Spleen (tissue), 11 donors: ENCODE data around the gene GALNT8. TPM values are rescaled to one million over a fixed set of nuclear protein-coding genes. Genes with fewer than 3 reads are reported as not detected.
"Not testable (repeated sequence)": the region's sequence is repeated elsewhere in the genome, so short reads cannot be mapped to it uniquely, and the experiment has no call there.

Source experiments
- DNase-seq: peaks from one replicate; pipeline ENCODE4 v3.0.0-alpha.2; 2020
- H3K27ac ChIP-seq, 8 donors: fragments of 200-600 bp; sonication (generic) in 7 of 8; 1 replicate in 4 of 8; 2 replicates in 4 of 8; pipeline versions ENCODE4 v1.5.0 to v1.8.0; 2016 to 2021; ENCODE audit warnings: inconsistent platforms in 4 of 8, mild to moderate bottlenecking in 4 of 8, moderate library complexity in 1 of 8
- H3K27me3 ChIP-seq, 7 donors: fragments of 200-600 bp; sonication (generic) in 6 of 7; replicated peaks in 1 of 7; 1 replicate in 4 of 7; 2 replicates in 3 of 7; pipeline versions ENCODE4 v1.5.0 to v1.8.0; 2016 to 2021; ENCODE audit warnings: inconsistent platforms in 3 of 7, mild to moderate bottlenecking in 1 of 7
- H3K36me3 ChIP-seq, 6 donors: fragments of 200-600 bp; sonication (generic) in 5 of 6; 1 replicate in 4 of 6; 2 replicates in 2 of 6; pipeline versions ENCODE4 v1.5.0 to v1.8.0; 2016 to 2021; ENCODE audit warnings: inconsistent platforms in 2 of 6
- H3K4me1 ChIP-seq, 6 donors: fragments of 200-600 bp; sonication (generic) in 5 of 6; 1 replicate in 3 of 6; 2 replicates in 3 of 6; pipeline versions ENCODE4 v1.5.0 to v1.8.0; 2016 to 2021; ENCODE audit warnings: inconsistent platforms in 3 of 6
- H3K4me3 ChIP-seq, 8 donors: fragments of 200-600 bp; sonication (generic) in 7 of 8; 1 replicate in 4 of 8; 2 replicates in 4 of 8; pipeline versions ENCODE4 v1.5.0 to v1.8.0; 2016 to 2021; ENCODE audit warnings: inconsistent platforms in 4 of 8, mild to moderate bottlenecking in 4 of 8, moderate library complexity in 2 of 8
- H3K9me3 ChIP-seq, 8 donors: fragments of 200-600 bp; sonication (generic) in 7 of 8; 1 replicate in 4 of 8; 2 replicates in 4 of 8; pipeline versions ENCODE4 v1.5.0 to v1.8.0; 2016 to 2021; ENCODE audit warnings: inconsistent platforms in 4 of 8
- POLR2A ChIP-seq, 3 donors: fragments of 450-650 bp; IDR thresholded peaks; one replicate each; pipeline ENCODE4 v1.5.1; 2017; ENCODE audit warnings: antibody characterized with exemption in 3 of 3, mild to moderate bottlenecking in 1 of 3
- POLR2AphosphoS5 ChIP-seq, 3 donors: sonication (generic); formaldehyde crosslinking; IDR thresholded peaks; one replicate each; pipeline ENCODE4 v1.5.1; 2017; ENCODE audit warnings: antibody characterized with exemption in 3 of 3
- WGBS, 5 donors: extraction: QIAGEN DNeasy Blood & Tissue Kit in 3 of 5; methylation state at CpG; one replicate each; pipeline versions ENCODE4 v1.1.5 to v1.1.7; 2013 to 2018; 5-methylcytosine and 5-hydroxymethylcytosine counted together
- intact Hi-C: fragments of 100-400 bp; cut with DNase I; formaldehyde crosslinking; loops from one replicate; pipeline ENCODE4 v1.15.0; 2023; ENCODE audit warnings: low total_unique reads
- polyA plus RNA-seq, 3 donors: library from polyadenylated mRNA; stranded (reverse); fragments of 200-250 nt; gene quantifications; one replicate each; pipeline ENCODE4 v1.2.1, GENCODE V29; 2013
- total RNA-seq, 7 donors: library from RNA; depleted of rRNA in 3 of 7; stranded (reverse); fragments of >200 nt in 3 of 7; fragmentation: NEBNext Ultra II Directional in 4 of 7; extraction: Animal tissue kit (Norgen Biotek cat#: 25700) in 4 of 7; gene quantifications; one replicate each; pipeline versions ENCODE4 v1.1.0 to v1.2.1, GENCODE V29; 2016 to 2021
- TF ChIP-seq, protein P1 (sequence below), 11 experiments: fragments of 200-600 bp in 7 of 11; fragments of 450-650 bp in 4 of 11; sonication (generic) in 4 of 11; IDR thresholded peaks in 8 of 11; conservative IDR thresholded peaks in 3 of 11; 1 replicate in 7 of 11; 2 replicates in 4 of 11; pipeline versions ENCODE4 v1.4.0 to v1.8.0; 2016 to 2021; ENCODE audit warnings: antibody characterized with exemption in 11 of 11, inconsistent platforms in 4 of 11, mild to moderate bottlenecking in 1 of 11
- donor health status: healthy with polysubstance abuse.
- donor health status: DM: no; HTN: no; CAD: no; lungs with moderate emphysema.
- donor health status: DM: no; HTN: no; CAD: no.
- donor health status: Bipolar disorder and iron deficiency.
- donor health status: healthy.
- donor health status: DM: no; HTN: no; CAD: no.
- donor health status: DM: yes; HTN: yes; CAD: no.

Gene GALNT8
- total and polyA plus RNA-seq, 10 donors: 0.59 to 3.7 (median 1.5) TPM

DNA sequence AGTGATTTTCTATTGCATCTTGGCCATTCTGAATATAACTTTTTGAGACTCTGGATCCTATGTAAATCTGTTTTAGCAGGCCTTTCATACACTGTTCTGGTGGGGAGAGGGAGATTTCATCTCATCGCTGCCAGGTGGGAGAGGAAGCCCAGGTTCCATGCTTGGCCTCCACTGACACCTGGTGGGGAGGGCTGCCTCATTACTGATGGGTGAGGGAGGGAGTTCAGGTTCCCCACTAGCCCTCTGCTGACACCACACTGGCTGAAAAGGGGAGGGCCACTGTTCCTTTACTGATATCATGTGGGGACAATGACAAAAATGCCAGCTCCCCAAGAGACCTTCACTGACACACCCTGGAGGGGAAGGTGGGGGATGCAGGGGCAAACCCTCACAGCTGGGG, 2.4 kb upstream of the GALNT8 start:
- WGBS, 5 donors: 71 to 100% (median 95%) methylated on average over 1 of the region's 1 CpG

DNA sequence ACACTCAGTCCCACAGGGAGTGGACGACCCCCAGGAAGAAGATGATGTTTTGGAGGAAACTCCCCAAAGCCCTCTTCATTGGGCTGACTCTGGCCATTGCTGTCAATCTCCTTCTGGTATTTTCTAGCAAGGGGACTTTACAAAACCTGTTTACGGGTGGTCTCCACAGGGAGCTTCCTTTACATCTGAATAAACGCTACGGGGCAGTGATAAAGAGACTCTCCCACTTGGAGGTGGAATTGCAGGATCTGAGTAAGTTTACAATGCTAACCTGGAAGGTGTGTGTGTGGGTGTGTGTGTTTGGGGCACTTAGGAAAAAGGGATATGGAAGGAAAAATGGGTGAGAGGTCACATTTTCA, 416 bp downstream of the GALNT8 start:
- TF ChIP-seq POLR2AphosphoS5 (IDR thresholded peaks at IDR 0.05) (no peak), POLR2A (IDR thresholded peaks at IDR 0.05) (no peak)
- peaks cover 0 to 28% (median 6%) of the 10 kb centered on the region in 7 donors for H3K27me3 ChIP-seq
- no peaks in the 10 kb centered on the region for H3K36me3 ChIP-seq
- H3K9me3 ChIP-seq: no peaks in the 10 kb centered on the region
- no peak overlapping the region for H3K27ac ChIP-seq
- intact Hi-C loops: no loop called here
- WGBS, 5 donors: 48 to 64% (median 56%) methylated on average over 4 of the region's 4 CpGs
- H3K4me3 ChIP-seq: no peak overlapping the region
- H3K4me1 ChIP-seq: no peaks in the 10 kb centered on the region
- no peak for DNase-seq

More for the DNA sequence above, 2.4 kb upstream of the GALNT8 start:
- no peaks in the 10 kb centered on the region for H3K36me3 ChIP-seq
- no peak overlapping the region for H3K27ac ChIP-seq
- peaks cover 0 to 28% (median 6%) of the 10 kb centered on the region in 7 donors for H3K27me3 ChIP-seq
- TF ChIP-seq POLR2A (IDR thresholded peaks at IDR 0.05): no peak
- no peak for TF ChIP-seq POLR2AphosphoS5 (IDR thresholded peaks at IDR 0.05)
- TF ChIP-seq, protein P1, sequence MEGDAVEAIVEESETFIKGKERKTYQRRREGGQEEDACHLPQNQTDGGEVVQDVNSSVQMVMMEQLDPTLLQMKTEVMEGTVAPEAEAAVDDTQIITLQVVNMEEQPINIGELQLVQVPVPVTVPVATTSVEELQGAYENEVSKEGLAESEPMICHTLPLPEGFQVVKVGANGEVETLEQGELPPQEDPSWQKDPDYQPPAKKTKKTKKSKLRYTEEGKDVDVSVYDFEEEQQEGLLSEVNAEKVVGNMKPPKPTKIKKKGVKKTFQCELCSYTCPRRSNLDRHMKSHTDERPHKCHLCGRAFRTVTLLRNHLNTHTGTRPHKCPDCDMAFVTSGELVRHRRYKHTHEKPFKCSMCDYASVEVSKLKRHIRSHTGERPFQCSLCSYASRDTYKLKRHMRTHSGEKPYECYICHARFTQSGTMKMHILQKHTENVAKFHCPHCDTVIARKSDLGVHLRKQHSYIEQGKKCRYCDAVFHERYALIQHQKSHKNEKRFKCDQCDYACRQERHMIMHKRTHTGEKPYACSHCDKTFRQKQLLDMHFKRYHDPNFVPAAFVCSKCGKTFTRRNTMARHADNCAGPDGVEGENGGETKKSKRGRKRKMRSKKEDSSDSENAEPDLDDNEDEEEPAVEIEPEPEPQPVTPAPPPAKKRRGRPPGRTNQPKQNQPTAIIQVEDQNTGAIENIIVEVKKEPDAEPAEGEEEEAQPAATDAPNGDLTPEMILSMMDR (IDR thresholded peaks at IDR 0.05 in 8 of 11, conservative IDR thresholded peaks at IDR 0.05 in 3 of 11): no peak
- no peaks in the 10 kb centered on the region for H3K4me1 ChIP-seq
- H3K9me3 ChIP-seq: no peaks in the 10 kb centered on the region
- H3K4me3 ChIP-seq: no peak overlapping the region
- intact Hi-C loops: no loop called here
- DNase-seq: no peak

DNA sequence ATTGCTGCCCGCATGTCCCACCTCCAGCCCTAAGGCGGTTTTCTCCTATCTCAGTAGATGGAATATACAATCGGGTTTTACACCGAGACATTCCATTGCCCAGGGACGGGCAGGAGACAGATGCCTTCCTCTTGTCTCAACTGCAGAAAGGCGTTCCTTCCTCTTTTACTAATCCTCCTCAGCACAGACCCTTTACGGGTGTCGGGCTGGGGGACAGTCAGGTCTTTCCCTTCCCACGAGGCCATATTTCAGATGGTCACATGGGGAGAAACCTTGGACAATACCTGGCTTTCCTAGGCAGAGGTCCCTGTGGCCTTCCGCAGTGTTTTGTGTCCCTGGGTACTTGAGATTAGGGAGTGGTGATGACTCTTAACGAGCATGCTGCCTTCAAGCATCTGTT, 1.4 kb downstream of the GALNT8 start:
- H3K36me3 ChIP-seq, H3K9me3 ChIP-seq, H3K4me3 ChIP-seq, H3K4me1 ChIP-seq, DNase-seq, H3K27ac ChIP-seq, intact Hi-C loops: not testable (repeated sequence)
- peaks cover 0 to 28% (median 6%) of the 10 kb centered on the region in 7 donors for H3K27me3 ChIP-seq
- WGBS, 5 donors: 18 to 49% (median 31%) methylated on average over 8 to 11 of the region's 11 CpGs

DNA sequence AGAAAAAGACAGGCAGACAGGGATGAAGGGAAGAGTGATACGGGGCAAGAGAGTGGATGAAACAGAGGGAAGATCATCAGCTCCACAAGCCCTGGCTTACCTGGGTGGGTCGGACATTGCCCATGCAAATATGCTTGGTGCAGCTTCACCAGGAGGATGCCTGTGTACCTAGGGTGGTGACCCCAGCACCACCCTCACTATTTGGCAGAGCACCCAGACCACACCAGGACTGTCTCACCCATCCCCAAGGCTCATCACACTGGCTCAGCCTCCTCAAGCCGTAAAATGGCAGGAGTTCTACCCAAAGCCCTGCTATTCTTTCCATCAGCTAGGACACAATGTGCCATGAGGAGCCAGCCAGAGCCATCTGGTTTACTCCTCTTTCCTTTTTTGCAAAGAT, 3.0 kb downstream of the GALNT8 start:
- Histone ChIP-seq H3K9me3 (no peaks in the 10 kb centered on the region), H3K27me3 (peaks cover 0 to 28% (median 6%) of the 10 kb centered on the region in 7 donors), H3K4me3 (no peak overlapping the region), H3K27ac (no peak overlapping the region), H3K36me3 (no peaks in the 10 kb centered on the region), H3K4me1 (no peaks in the 10 kb centered on the region)
- TF ChIP-seq, protein P1 (IDR thresholded peaks at IDR 0.05 in 8 of 11, conservative IDR thresholded peaks at IDR 0.05 in 3 of 11): no peak
- TF ChIP-seq POLR2AphosphoS5 (IDR thresholded peaks at IDR 0.05): no peak
- TF ChIP-seq POLR2A (IDR thresholded peaks at IDR 0.05): no peak
- intact Hi-C loops: no loop called here
- no peak for DNase-seq
- 91 to 100% (median 94%) methylated on average over 3 of the region's 3 CpGs for WGBS, 5 donors

DNA sequence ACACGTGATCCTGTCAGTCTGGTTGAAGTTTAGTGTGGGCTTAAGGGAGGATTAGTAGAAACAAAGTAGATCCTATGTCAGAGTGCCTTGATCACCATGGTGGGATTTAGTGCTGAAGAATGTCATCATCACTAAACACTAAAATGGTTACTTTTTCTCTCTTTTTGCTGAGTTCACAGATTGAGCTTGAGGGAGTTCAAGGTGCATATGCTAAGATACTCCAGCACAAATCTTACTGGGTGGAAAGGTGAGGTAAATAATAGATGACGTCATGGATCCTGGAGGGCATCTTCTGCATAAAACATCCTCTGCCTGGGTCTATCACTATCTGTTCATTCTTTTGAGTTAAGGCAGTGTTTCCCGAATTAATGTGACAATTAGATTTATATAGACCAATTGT, 4.9 kb downstream of the GALNT8 start:
- 77 to 93% (median 87%) methylated on average over 3 of the region's 3 CpGs for WGBS, 5 donors
- DNase-seq: no peak
- H3K27ac ChIP-seq: no peak overlapping the region
- TF ChIP-seq POLR2AphosphoS5 (IDR thresholded peaks at IDR 0.05) (no peak), POLR2A (IDR thresholded peaks at IDR 0.05) (no peak)
- H3K9me3 ChIP-seq: no peaks in the 10 kb centered on the region
- intact Hi-C loops: no loop called here
- peaks cover 0 to 17% (median 6%) of the 10 kb centered on the region in 7 donors for H3K27me3 ChIP-seq
- no peaks in the 10 kb centered on the region for H3K36me3 ChIP-seq
- H3K4me3 ChIP-seq: no peak overlapping the region
- no peaks in the 10 kb centered on the region for H3K4me1 ChIP-seq
